ENCODE results near the gene BACH2.
"Not testable (repeated sequence)": the region's sequence is repeated elsewhere in the genome, so short reads cannot be mapped to it uniquely, and the experiment has no call there.

The BACH2 gene

GRCh38 chr6:89890845-89891528 is 405.7 kb downstream of the BACH2 start:
- DNase-seq (ENCODE audit: low spot score) = not testable (repeated sequence)

GRCh38 chr6:89888871-89889270 is 407.8 kb downstream of the BACH2 start:
- no peak for DNase-seq (ENCODE audit: low spot score)

- DNase-seq (ENCODE audit: low spot score) = no peak
Observed at GRCh38 chr6:89888138-89888514, 408.5 kb downstream of the BACH2 start.

GRCh38 chr6:89887452-89888137 is 409.0 kb downstream of the BACH2 start:
- DNase-seq (ENCODE audit: low spot score) = no peak

GRCh38 chr6:89886378-89887120 is 410.1 kb downstream of the BACH2 start:
- no peak for DNase-seq (ENCODE audit: low spot score)
